ENCODE data around the gene GPR33.
"Not testable (repeated sequence)": the region's sequence is repeated elsewhere in the genome, so short reads cannot be mapped to it uniquely, and the experiment has no call there.

The GPR33 gene

GRCh38 chr14:31457665-31458659, 29.9 kb downstream of the GPR33 start:
- DNase-seq: no peak

GRCh38 chr14:31456841-31457664, 30.8 kb downstream of the GPR33 start, which contains the start of gene DTD2:
TSS of gene DTD2 (minus strand) at chr14:31457506. CDS start at chr14:31457393, 113 bp downstream.
- peak; percentile 97 to 98 for DNase-seq

- peak; percentile 24 to 62 for DNase-seq
Observed at GRCh38 chr14:31449971-31450610, 37.7 kb downstream of the GPR33 start.

GRCh38 chr14:31449136-31449535, 38.7 kb downstream of the GPR33 start:
- DNase-seq: no peak

GRCh38 chr14:31445703-31446102, 42.1 kb downstream of the GPR33 start:
- DNase-seq: no peak

- no peak for DNase-seq
Observed at GRCh38 chr14:31442284-31442683, 45.6 kb downstream of the GPR33 start.

- DNase-seq: no peak
Observed at GRCh38 chr14:31441273-31442111, 46.3 kb downstream of the GPR33 start.

- DNase-seq: no peak
Observed at GRCh38 chr14:31440280-31440679, 47.6 kb downstream of the GPR33 start.

GRCh38 chr14:31439561-31439960, 48.3 kb downstream of the GPR33 start:
- no peak for DNase-seq

- not testable (repeated sequence) for DNase-seq
Observed at GRCh38 chr14:31437045-31437691, 50.7 kb downstream of the GPR33 start.

- no peak for DNase-seq
Observed at GRCh38 chr14:31435276-31435675, 52.6 kb downstream of the GPR33 start.
